ENCODE results near the gene HRH1.
"Not testable (repeated sequence)": the region's sequence is repeated elsewhere in the genome, so short reads cannot be mapped to it uniquely, and the experiment has no call there.

The HRH1 gene

GRCh38 chr3:11164607-11165006 is 10.3 kb downstream of the HRH1 start:
- TF ChIP-seq, protein P1, sequence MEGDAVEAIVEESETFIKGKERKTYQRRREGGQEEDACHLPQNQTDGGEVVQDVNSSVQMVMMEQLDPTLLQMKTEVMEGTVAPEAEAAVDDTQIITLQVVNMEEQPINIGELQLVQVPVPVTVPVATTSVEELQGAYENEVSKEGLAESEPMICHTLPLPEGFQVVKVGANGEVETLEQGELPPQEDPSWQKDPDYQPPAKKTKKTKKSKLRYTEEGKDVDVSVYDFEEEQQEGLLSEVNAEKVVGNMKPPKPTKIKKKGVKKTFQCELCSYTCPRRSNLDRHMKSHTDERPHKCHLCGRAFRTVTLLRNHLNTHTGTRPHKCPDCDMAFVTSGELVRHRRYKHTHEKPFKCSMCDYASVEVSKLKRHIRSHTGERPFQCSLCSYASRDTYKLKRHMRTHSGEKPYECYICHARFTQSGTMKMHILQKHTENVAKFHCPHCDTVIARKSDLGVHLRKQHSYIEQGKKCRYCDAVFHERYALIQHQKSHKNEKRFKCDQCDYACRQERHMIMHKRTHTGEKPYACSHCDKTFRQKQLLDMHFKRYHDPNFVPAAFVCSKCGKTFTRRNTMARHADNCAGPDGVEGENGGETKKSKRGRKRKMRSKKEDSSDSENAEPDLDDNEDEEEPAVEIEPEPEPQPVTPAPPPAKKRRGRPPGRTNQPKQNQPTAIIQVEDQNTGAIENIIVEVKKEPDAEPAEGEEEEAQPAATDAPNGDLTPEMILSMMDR (conservative IDR thresholded peaks at IDR 0.05; ENCODE audit: low read depth, low read length) = no peak
- no peak for DNase-seq (ENCODE audit: low read depth)
- no peak overlapping the region for H3K4me3 ChIP-seq (ENCODE audit: low read length)

DNA sequence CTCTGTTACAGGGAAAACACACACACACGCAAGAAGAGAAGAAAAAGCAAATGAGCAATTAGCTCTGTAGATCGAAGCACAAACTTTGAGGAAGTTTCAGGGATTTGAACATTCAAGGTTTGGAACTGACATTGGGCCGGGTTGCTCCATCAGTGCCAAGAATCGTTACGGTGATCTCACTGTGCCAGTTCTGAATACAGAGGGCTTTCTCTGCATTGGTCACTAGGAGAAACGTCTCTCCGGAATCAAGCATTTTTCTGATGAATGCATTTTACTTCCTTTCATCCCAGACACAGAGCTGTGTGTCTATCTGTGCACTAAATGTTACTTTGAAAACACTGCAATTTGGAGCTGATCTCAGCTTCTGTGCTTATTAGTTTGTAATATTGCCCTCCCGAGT is 11.2 kb downstream of the HRH1 start:
- no peak overlapping the region for H3K4me3 ChIP-seq (ENCODE audit: low read length)
- TF ChIP-seq, protein P1 (conservative IDR thresholded peaks at IDR 0.05; ENCODE audit: low read depth, low read length) = no peak
- DNase-seq (ENCODE audit: low read depth) = no peak

DNA sequence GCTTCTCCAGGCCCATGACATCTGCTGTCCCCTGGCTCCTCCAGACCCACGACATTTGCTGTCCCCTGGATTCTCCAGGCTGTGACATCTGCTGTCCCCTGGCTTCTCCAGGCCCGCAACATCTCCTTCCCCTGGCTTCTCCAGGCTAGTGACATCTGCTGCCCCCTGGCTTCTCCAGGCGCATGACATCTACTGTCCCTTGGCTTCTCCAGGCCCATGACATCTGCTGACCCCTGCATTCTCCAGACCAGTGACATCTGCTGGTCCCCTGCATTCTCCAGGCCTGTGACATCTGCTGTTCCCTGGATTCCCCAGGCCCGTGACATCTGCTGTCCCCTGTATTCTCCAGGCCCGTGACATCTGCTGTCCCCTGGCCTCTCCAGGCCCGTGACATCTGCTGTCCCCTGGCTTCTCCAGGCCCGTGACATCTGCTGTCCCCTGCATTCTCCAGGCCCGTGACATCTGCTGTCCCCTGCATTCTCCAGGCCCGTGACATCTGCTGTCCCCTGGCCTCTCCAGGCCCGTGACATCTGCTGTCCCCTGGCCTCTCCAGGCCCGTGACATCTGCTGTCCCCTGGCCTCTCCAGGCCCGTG is 12.6 kb downstream of the HRH1 start:
- not testable (repeated sequence) for DNase-seq (ENCODE audit: low read depth); H3K4me3 ChIP-seq (ENCODE audit: low read length)

GRCh38 chr3:11167590-11167989 is 13.3 kb downstream of the HRH1 start:
- no peak overlapping the region for H3K4me3 ChIP-seq (ENCODE audit: low read length)
- TF ChIP-seq, protein P1 (conservative IDR thresholded peaks at IDR 0.05; ENCODE audit: low read depth, low read length) = no peak
- DNase-seq (ENCODE audit: low read depth) = no peak

GRCh38 chr3:11168406-11168805 is 14.1 kb downstream of the HRH1 start:
- DNase-seq (ENCODE audit: low read depth) = no peak
- H3K4me3 ChIP-seq (ENCODE audit: low read length) = no peak overlapping the region
- TF ChIP-seq, protein P1 (conservative IDR thresholded peaks at IDR 0.05; ENCODE audit: low read depth, low read length) = no peak

DNA sequence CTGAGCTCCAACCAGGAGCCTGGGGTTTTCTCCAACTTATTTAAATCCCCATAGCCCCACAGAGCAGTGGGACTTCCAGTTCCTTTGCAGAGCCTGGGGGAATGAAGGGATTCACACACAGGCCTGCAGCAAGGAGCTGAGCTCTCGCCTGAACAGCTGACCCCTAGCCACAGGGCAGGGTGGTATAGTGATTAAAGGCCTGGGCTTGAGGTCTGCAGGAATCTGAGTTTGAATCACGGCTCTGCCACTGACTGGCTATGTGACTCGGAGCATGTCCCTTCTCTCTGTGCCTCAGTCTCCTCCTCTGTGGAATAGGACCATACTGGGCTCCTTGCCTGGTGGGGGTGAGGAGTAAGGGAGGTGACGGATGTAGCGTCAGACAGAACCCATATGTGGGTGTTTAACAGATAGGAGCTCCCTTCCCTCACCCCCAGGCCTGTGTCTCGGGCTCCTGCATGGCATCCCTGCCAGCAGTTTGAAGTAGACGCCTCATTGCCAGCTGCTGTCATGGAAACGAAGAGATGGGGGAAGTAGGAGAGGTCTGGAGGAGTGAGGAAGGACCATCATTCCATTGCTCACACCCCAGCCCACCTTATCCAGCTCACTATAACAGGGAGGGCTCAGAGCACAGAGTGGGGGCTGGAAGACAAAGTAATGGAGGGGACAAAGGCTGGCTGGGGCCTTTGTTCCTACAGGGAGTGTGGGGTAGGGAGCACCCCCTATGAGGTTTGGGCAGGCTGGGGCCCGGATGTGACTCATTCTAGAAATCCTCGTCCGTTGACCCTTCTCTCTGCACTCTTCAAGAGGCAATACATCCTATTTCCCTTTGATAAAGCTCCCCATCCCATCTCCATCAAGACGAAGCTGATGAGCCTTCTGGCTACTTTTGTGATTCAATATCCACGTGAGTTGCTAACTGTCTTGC is 14.8 kb downstream of the HRH1 start:
- no peak overlapping the region for H3K4me3 ChIP-seq (ENCODE audit: low read length)
- no peak for DNase-seq (ENCODE audit: low read depth)
- TF ChIP-seq, protein P1 (conservative IDR thresholded peaks at IDR 0.05; ENCODE audit: low read depth, low read length) = no peak

- DNase-seq (ENCODE audit: low read depth) = no peak
- TF ChIP-seq, protein P1 (conservative IDR thresholded peaks at IDR 0.05; ENCODE audit: low read depth, low read length) = no peak
- no peak overlapping the region for H3K4me3 ChIP-seq (ENCODE audit: low read length)
Observed at GRCh38 chr3:11170052-11170770, 15.9 kb downstream of the HRH1 start.
